Measurements from ENCODE around the gene CENATAC. TPM values are rescaled to one million over a fixed set of nuclear protein-coding genes. Genes with fewer than 3 reads are reported as not detected.
"Not testable (repeated sequence)": the region's sequence is repeated elsewhere in the genome, so short reads cannot be mapped to it uniquely, and the experiment has no call there.

CENATAC gene
- total RNA-seq, 1 donor from 2014 or later, result 14.7 TPM

- DNase-seq (ENCODE audit: low spot score); ATAC-seq: not testable (repeated sequence)
Observed at GRCh38 chr11:118991486-118992038, 6.4 kb upstream of the CENATAC start.

- ATAC-seq (peak; percentile 17), DNase-seq (ENCODE audit: low spot score) (no peak)
Observed at GRCh38 chr11:118996926-118997626, 862 bp upstream of the CENATAC start.

DNA sequence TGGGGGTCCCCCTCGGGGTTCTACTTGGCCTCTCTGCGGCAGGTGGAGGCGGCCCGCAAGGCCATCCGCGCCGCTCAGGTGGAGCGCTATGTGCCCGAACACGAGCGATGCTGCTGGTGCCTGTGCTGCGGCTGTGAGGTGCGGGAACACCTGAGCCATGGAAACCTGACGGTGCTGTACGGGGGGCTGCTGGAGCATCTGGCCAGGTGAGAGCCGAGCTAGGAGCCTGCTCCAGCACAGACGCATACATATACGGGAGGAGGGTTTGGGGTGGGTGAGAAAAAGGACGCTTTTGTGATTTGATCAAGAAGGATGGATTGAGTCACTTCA lies 415 bp downstream of the CENATAC start:
- peak; percentile 28 for ATAC-seq

DNA sequence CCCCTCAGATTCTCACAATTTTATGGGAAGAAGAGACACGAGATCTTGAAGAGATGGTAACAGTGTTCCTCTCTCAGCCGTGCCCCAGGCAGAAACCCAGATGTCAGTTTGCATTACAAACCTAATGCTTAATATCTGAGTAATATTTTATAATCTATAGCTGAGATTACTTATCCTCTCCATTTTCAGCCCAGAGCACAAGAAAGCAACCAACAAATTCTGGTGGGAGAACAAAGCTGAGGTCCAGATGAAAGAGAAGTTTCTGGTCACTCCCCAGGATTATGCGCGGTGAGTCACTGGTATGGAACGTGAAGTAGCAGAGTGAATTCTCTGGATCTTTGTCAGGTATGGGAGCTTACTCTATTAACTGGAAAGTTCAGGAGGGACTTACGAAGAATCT lies 884 bp downstream of the CENATAC start:
- no peak for ATAC-seq
- DNase-seq (ENCODE audit: low spot score), result no peak

More for the DNA sequence above, 415 bp downstream of the CENATAC start:
- no peak for DNase-seq (ENCODE audit: low spot score)

DNA sequence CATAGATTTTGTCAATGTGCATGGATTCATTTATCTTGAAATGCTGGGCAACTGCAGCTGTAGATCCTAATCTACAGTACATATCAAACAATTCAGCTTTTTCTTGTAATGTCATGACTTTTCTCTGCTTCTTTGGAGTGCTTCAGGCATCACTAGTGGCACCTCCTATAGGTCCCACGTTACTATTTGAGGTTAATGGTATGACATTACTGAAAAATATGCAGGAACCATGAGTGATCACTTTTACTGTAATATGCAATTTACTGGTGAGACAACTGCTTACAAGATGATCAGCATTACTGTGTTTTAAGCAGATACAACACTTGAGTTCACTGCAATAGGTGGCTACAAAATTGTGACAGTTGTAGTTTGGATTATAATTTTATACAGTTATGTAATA lies 3.0 kb downstream of the CENATAC start:
- DNase-seq (ENCODE audit: low spot score), result no peak
- no peak for ATAC-seq

DNA sequence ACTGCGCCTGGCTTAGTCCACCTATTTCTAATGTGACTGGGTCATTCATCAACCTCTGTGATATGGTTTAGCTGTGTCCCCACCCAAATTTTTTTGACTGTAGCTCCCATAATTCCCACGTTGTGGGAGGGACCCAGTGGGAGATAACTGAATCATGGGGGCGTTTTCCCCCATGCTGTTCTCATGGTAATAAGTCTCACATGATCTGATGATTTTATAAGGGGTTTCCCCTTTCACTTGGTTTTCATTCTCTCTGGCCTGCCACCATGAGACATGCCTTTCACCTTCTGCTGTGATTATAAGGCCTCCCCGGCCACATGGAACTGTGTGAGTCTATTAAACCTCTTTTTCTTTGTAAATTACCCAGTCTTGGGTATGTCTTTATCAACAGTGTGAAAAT lies 8.7 kb downstream of the CENATAC start:
- no peak for ATAC-seq
- DNase-seq (ENCODE audit: low spot score), result no peak

- peak; percentile 91 for ATAC-seq
- peak; percentile 66 for DNase-seq (ENCODE audit: low spot score)
Observed at GRCh38 chr11:119011476-119012053, 13.6 kb downstream of the CENATAC start.

DNA sequence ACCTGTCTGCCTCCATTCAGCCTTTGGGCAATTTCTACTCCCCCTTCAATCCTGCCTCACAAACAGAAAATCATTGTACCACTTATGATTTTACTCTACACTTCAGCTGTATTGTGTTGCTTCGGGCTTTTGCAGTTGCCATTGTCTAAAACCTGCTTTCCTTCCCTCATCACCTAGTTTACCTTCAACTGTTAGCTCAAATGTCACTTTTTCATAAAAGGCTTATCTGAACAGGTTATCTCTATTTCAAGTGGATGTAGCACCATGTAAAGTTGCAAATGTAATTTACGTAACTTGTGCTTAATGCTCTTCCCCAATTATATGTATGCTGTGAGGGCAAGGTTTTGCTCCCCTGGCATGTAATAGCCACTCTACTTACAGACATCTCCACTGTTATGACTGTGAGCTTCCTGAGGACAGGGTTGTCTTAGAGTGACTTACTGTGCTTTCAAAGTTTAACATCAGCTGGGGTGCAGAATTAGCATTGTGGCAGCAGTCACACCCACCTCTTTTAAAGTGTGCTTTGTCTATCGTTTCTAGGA lies 14.8 kb downstream of the CENATAC start:
- DNase-seq (ENCODE audit: low spot score), result no peak
- ATAC-seq, result no peak

- no peak for DNase-seq (ENCODE audit: low spot score)
- ATAC-seq, result no peak
Observed at GRCh38 chr11:119014209-119014924, 16.4 kb downstream of the CENATAC start.

DNA sequence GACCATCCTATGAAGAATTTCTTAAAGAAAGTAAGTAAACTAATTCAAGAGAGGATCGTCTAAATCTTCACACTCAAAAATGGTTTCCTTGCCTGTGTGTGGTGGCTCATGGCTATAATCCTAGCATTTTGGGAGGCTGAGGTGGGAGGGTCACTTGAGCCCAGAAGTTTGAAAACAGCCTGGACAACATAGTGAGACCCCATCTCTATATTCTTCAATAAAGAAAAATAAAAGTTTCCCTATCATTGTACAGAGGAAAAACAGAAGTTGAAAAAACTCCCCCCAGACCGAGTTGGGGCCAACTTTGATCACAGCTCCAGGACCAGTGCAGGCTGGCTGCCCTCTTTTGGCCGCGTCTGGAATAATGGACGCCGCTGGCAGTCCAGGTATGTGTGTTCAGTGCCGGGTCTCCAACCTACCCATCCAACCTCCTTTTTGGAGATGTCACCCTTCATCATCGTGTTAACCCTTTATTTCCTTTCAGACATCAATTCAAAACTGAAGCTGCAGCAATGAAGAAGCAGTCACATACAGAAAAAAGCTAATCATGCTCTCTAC lies 17.2 kb downstream of the CENATAC start:
- DNase-seq (ENCODE audit: low spot score), result no peak
- no peak for ATAC-seq

DNA sequence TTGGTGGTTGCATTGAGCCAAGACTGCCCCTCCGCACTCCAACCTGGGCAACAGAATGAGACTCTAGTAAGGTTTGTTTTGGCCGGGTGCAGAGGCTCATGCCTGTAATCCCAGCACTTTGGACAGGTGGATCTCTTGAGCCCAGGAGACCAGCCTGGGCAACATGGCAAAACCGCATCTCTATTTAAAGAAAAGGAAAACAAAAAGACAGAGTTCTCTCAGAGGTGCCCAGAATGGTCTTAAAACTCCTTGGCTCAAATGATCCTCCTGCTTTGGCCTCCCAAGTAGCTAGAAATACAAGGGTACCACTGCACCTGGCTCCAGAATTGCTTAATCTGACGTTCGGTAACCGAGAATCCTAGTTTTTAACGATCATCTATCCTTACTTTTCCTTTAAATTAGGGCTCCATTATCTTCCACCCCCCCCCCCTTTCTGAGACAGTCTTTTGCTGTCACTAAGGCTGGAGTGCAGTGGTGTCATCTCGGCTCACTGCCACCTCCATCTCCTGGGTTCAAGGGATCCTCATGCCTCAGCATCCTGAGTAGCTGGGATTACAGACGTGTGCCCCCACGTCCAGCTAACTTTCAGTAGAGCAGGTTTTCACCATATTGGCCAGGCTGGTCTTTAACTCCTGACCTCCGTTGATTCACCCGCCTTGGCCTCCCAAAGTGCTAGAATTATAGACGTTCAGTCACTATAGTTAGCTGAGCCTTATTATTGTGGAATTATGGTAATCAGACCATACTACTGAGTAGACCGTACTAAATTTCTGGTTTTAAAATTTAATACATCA lies 18.5 kb downstream of the CENATAC start:
- DNase-seq (ENCODE audit: low spot score) (no peak), ATAC-seq (no peak)

DNA sequence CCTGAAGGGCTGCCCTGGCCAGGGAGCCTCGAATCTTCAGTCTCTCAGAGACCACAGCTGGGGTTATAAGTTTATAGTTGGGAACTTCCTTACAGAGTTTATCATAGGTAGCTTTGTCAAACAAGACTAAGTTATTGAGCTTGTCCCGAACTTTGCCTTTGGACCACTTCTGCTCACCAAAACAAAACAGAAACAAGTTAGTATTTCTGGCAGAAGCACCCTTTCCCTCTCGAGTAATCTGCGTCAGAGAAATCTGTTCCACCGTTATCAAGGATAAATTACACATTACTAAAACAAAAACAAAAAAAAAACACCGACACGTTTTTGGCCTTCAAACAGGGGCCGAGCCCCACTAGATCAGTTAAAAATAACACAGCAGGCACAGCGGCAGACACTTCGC lies 19.4 kb downstream of the CENATAC start:
- not testable (repeated sequence) for ATAC-seq; DNase-seq (ENCODE audit: low spot score)

- ATAC-seq (peak; percentile 87), DNase-seq (ENCODE audit: low spot score) (peak; percentile 95)
Observed at GRCh38 chr11:119018074-119018938, 20.4 kb downstream of the CENATAC start, which contains the start of the genes RPS25 and TRAPPC4. Gene RPS25, minus strand, starts transcription at chr11:119018343. Its CDS starts 59 bp downstream, at chr11:119018284. Gene TRAPPC4, plus strand, starts transcription at chr11:119018766. Its CDS starts 30 bp downstream, at chr11:119018796.

GRCh38 chr11:119019996-119020395 lies 22.1 kb downstream of the CENATAC start:
- DNase-seq (ENCODE audit: low spot score), result no peak
- no peak for ATAC-seq

DNA sequence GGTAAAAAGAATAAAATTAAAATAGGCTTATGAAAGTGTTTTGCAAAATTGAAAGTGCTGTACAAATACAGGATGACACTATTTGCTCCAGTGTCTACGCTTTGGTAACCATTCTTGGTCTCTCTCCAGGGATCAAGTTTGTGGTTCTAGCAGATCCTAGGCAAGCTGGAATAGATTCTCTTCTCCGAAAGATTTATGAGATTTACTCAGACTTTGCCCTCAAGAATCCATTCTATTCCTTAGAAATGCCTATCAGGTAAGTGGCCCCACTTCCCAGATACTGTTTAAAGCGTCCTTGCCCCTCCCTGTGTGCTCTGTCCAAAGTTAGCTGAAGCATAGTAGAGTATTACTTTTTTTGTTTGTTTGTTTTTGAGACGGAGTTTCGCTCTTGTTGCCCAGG lies 23.7 kb downstream of the CENATAC start:
- DNase-seq (ENCODE audit: low spot score) (no peak), ATAC-seq (no peak)

DNA sequence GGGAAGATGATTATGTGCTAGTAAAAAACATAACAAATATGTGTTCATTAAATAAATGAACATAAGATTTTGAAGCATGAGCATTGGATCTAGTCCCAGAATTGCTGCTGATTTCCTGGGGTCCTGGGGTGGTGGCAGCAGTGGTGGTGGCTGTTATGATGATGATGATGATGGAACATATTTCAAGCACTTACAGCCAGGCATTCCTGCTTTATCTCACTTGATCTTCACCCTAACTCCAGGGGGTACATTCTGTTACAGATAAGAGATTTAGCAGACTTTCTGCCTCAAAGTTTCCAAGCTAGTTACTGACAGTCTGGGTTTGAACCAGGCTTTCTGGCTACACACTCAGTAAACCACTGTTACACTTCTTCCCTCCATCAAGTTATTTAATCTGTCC lies 25.8 kb downstream of the CENATAC start:
- DNase-seq (ENCODE audit: low spot score), result no peak
- ATAC-seq, result no peak

DNA sequence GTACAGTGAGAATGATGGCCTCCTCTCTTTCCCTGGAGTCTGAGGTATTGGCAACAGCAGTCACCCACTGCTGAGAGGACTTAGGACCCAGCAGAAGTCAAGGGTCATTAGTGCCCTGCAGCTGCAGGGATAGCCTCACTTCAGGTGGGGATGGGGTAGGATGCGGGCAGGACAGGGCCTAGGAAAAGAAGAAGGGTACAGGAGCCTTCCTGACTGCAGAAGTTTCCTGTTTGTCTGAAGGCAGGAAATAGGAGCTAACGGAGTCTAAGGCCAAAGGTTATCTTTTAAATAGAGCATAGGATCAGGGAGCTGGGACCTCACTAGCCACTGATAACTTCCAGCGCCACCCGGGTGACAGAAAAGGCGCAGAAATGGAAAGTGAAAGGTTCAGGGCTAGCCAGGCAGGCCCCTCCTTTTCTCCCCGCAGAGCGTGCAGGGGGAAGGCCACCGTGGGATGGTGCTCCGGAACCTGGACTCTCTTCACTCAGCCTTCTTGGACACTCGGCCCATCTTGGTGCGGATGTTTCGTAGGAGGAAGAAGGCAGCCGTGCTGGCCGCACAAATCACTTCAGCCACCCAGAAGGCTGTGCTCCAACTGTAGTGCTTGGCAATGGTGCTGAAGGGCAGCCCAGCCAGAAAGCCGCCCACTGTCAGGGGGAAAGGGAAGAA lies 26.6 kb downstream of the CENATAC start:
- ATAC-seq (no peak), DNase-seq (ENCODE audit: low spot score) (no peak)

DNA sequence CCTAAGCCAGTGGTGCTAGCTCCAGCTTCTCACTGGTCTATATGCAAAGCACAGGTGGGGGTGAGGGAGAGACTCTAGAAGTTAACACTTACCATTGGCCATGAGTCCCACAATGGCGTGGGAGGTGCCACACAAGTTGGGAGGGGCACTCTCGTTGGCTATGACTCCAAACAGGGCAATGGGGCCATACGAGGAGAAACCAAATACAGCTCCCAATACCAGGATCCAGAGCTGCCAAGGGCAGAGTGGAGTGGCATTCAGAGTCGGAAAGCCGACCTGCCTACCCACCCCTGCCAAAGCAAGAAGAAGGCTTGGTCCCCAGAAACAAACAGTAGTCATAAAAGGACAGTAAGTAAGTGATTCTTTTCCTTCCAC lies 27.1 kb downstream of the CENATAC start:
- ATAC-seq (no peak), DNase-seq (ENCODE audit: low spot score) (no peak)

- no peak for ATAC-seq
- no peak for DNase-seq (ENCODE audit: low spot score)
Observed at GRCh38 chr11:119025541-119025940, 27.6 kb downstream of the CENATAC start.
